ES-I3 (cell line): ENCODE results near the gene ATP2B2.

Experiments used
- H3K36me3 ChIP-seq: 2 replicates; pipeline ENCODE4 v1.6.1; 2013; ENCODE audit warnings: mild to moderate bottlenecking, low read length, control low read depth, moderate library complexity; ENCODE audit not compliant: insufficient read depth
- H3K4me1 ChIP-seq: 2 replicates; pipeline ENCODE4 v1.6.1; 2013; ENCODE audit warnings: mild to moderate bottlenecking, control low read depth, low read length; ENCODE audit not compliant: insufficient read depth
- H3K9ac ChIP-seq: 2 replicates; pipeline ENCODE4 v1.6.1; 2013; ENCODE audit warnings: low read depth, mild to moderate bottlenecking, low read length, moderate library complexity
- H3K9me3 ChIP-seq: 2 replicates; pipeline ENCODE4 v1.6.1; 2013; ENCODE audit warnings: mild to moderate bottlenecking, low read length, moderate library complexity; ENCODE audit not compliant: control insufficient read depth, insufficient read depth

Gene ATP2B2

DNA sequence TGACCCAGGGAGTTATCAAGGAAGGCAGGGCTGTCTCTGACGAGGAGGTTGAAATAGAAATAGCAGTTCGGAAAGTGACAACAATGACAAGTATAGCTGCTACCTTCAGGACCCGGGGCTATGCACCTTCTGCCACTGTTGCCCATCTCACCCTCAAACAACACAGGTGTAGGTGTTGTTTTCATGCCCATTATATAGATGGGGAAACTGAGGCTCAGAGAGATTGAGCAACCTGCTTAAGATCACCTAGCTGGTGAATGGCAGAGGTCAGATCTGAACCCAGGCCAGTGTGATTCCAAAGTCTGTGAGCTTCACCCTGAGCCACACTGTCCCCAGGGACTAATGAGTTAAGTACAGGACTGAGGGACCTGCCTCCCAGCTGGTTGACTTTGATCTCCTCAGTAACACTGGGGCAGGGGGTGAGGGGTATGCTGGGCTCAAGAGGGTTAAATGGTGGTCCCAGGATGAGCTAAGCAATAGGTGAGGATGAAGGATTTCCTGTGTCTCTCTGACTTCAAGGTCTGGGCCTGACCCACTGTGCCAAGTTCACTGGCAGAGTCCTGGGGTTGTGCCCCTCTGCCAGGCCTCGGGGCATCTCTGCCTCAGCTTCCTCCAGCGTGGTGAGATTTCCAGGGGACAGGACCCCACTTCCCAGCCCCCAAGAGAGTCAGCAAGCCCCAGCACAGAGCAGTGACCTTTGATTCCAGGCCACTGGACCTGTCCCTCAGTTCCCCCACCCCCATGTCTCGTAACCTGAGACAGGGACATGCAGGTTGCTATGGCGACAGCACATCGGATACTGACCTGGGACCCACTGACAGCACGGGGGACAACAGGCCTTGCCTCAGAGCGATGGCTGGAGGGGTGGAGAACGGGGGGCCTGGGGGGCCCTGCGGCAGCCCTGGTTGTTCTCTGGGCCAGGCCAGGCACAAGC, 35.0 kb downstream of the ATP2B2 start:
- Histone ChIP-seq H3K36me3 (no peaks in the 10 kb centered on the region), H3K4me1 (peaks cover 5% of the 10 kb centered on the region; the same call in 1 of the 2 replicates), H3K9ac (no peak overlapping the region), H3K9me3 (no peaks in the 10 kb centered on the region)

DNA sequence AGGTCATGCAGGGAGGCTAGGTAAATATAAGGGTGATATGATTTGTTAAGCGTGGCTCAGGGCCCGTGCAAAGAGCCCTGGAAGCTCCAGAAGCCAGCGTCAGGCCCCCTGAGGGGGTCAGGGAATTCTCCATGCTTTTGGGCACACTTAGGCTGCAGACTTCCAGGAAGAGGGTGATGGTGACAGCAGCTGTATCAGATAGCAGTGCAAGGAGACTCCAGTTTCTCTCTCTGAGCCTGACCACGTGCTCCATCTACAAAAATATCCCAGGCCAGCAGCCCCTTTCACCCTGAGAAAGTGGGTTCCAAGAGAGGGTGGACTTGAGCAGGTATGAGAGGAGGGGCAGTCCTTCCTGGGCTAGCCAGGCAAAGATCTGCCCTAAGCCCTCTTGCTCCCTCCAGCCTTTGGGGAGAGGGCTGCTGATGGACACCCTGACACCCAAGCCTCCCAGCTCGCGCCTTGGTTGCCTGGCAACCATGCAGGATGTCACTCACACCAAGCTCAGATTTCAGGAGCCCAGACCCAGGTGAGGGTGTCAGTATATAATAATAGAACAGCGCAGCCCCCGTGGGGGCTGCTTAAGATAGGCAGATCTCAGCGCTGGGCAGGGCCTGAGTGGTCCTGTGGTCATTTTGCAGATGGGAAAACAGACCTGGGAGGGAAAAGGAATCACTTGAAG, 35.8 kb downstream of the ATP2B2 start:
- H3K36me3 ChIP-seq: no peaks in the 10 kb centered on the region
- H3K4me1 ChIP-seq: peaks cover 5% of the 10 kb centered on the region; the same call in 1 of the 2 replicates
- H3K9me3 ChIP-seq: no peaks in the 10 kb centered on the region
- no peak overlapping the region for H3K9ac ChIP-seq

DNA sequence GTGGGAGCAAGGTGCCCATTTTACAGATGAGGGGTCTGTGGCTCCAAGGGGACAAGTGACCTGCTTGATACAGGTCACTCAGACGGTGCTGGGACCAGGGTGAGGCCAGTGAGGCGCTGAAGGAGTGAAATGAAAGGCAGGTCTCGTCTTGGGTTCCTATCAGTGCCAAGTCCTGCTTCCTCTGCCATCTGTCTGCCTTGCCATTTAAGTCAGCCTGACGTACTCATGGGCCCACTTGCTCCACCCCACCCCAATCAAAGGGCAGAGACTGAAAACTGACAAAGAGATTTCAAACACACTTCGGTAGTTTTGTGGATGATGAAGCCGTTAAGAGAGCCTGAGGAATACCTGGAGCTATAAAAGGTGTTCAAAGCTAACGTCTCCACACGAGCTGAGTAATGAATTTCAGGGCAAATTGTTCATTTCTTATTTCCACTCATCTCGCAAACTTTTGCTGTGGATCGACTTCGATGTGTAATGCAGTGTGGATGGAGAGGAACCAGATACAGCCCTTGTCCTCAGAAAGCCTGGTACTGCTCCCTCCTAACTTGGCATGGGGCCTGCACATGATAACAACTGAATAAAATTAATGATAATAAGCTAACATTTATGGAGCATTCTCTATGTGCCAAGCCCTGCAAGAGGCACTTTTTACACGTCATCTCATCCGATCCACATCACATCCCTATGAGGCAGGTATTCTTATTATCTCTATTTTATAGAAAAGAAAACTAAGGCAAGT, 36.6 kb downstream of the ATP2B2 start:
- Histone ChIP-seq H3K4me1 (peaks cover 5% of the 10 kb centered on the region; the same call in 1 of the 2 replicates), H3K9ac (no peak overlapping the region), H3K9me3 (no peaks in the 10 kb centered on the region), H3K36me3 (no peaks in the 10 kb centered on the region)

DNA sequence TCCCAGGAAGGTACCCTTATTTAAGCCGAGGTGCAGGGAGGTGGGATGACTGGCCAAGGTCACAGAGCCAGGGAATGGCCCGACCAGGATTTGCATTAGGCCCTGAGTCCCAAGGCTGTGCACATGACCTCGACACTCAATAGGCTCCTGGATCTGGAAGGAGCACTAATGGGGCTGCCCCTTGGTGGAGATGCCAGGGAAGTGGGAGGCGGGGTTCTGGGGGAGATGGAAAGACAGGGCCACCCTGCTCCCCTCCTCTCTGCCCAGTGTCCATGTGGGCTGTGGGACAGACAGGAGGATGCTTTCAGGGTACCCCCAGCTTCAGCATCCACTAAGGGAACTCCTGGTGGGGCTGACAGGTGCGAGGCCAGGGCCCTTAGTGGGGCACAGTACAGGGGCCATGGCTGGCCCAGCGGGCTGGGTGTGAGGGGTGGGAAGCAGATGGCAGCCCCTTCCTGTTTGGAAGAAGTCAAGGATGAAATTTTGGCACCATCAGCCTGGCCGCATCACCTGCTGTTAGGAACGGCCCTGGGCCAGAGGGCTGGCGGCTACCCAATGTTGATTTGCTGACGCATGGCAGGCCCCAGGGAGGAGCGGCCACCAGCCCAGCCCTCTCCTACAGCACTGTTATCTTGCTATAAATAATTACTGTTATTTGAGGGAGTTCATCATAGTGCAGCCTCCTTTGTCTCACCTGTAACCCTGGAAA, 37.3 kb downstream of the ATP2B2 start:
- Histone ChIP-seq H3K9ac (no peak overlapping the region), H3K4me1 (peaks cover 5% of the 10 kb centered on the region; the same call in 1 of the 2 replicates), H3K9me3 (no peaks in the 10 kb centered on the region)

DNA sequence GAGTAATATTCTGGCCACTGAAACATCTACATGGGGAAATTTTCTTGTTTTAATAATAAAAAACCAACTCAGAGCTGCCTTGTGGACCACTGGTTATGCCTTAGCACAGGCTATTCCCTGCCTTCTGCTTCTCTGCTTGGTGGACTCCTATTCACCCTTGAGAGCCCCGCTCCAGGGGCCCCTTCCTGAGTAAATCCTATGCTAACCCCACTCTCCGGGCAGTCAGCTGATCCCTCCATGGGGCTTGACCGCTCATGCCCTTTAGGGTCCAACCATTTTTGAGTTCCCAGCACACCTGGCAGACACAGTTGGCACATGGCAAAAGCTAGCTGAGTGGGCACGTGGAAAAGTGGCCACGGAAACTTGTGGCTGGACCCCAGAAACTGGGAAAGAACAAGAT, 38.2 kb downstream of the ATP2B2 start:
- Histone ChIP-seq H3K9me3 (no peaks in the 10 kb centered on the region), H3K4me1 (peaks cover 5% of the 10 kb centered on the region; the same call in 1 of the 2 replicates), H3K9ac (no peak overlapping the region), H3K36me3 (no peaks in the 10 kb centered on the region)

More for the DNA sequence above, 37.3 kb downstream of the ATP2B2 start:
- no peaks in the 10 kb centered on the region for H3K36me3 ChIP-seq

DNA sequence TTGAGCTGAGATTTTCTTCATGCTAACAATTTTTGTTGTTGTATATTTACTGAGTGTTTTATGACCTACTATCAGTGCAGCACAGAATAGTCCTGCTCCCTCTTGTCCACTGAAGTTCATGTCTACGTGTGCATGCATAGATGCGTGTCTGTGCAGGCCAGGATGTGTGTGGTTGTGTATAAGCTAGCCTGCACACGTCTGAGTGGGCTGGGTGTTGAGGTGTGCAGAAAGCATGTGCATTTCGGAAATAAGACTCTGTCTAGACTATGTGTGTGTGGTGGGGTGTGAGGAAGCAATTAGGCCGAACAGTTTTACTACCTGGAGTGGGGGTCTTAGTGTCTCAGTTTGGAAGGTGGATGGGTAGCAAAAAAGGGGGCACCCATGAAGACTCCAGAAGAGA, 39.2 kb downstream of the ATP2B2 start:
- Histone ChIP-seq H3K36me3 (no peaks in the 10 kb centered on the region), H3K9ac (no peak overlapping the region), H3K9me3 (no peaks in the 10 kb centered on the region), H3K4me1 (peaks cover 5% of the 10 kb centered on the region; the same call in 1 of the 2 replicates)

DNA sequence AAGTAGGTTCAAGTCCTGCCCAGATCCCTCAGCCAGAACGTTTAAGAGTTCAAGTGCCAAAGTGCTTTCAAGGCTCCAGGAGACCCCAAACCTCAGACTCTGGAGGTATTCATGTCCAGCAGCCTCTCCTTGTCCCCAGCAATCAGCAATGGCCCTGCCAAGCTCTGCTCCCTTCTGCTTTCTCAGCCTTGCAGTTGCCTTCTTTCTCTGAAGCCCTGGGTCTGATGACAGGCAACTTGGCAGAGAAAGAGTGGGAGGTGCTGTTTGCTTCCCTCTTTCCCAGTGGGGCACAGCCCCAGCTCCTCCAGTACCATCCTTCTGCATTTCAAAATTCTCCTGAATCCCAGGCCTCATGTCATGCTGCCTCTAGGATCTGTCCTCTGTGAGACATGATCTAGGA, 40.2 kb downstream of the ATP2B2 start:
- H3K9me3 ChIP-seq: no peaks in the 10 kb centered on the region
- no peak overlapping the region for H3K9ac ChIP-seq
- H3K36me3 ChIP-seq: no peaks in the 10 kb centered on the region
- no peaks in the 10 kb centered on the region for H3K4me1 ChIP-seq

DNA sequence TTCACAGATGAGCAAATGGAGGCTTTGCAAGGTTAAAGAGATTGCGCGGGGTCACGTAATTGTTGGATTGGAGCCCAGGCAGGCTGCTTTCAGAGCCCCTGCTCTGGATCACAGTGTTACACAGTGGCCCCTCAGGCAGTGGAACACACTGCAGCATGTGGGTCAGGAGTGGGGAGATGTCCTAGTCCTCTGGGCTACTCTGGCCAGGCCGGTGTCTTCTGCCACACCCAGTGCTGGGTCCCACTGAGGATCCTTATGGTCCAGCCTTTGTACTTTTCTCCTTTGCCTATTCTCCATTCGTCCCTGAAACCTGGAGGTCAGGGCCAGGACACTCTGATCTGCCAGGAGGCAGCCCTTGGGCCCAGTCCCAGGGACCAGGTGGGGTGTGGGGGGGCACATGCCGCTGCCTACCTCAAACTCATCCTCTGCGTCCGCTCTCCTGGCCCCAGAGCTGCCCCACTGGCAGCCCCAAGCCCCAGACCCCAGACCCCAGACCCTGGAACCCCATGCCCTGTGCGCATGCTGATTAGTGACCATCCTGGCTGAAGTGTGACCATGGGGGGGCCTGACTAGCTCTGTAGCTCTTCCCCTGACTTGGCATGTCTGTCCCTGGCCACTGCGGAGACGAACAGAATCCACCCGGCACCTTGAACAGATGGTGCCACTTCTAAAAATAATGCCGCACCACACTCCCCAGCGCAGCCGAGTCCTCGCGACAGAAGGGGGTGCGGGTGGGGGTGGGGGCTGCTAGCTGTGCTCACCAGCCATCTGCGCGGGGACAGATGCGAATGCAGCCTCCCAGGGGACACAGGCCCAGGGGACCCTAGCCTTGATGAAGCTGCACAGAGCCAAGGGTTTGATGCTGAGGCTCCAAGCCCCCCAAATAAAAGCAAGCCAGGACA, 41.6 kb downstream of the ATP2B2 start:
- H3K36me3 ChIP-seq: no peaks in the 10 kb centered on the region
- H3K9me3 ChIP-seq: no peaks in the 10 kb centered on the region
- H3K9ac ChIP-seq: no peak overlapping the region
- H3K4me1 ChIP-seq: no peaks in the 10 kb centered on the region

DNA sequence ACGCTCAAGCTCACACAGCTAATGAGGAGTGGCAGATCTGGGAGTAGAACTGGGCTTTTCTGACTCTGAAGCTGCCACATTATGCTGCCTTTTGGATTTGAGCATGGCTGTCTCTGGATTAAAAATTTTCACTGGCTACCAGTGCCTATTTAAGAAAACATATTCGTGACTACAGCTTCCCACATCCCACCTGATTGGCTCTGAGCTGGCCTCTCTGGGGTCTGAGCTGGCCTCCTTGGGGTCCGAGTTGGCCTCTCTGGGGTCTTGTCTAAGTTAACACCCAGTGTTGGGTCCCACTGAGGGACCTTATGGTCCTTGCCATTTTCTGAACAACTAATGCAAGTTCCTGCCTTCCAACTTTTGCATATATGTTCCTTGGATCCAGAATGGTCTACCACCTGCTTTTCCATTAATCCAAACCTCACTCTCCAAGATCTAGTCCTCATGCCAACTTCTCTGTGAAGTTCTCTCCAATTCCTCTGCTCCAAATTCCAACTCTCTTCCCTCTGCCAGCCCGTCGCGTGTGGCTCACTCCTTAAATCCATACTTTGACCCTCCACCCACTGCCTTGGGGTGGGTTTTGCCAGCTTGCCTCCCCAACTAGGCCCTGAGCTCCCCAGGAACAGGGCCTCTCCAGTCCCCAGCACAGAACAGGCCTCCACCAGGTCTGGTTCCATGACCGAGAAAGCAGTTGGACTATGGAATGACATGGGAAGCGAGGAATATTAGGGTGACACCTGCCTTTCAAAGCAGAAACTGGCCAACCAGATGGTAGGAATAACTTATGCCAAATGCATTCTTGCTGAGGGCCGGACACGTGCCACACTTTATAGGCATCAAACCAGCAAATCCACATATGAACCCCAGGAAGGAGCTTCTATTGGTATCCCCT, 42.5 kb downstream of the ATP2B2 start:
- H3K9ac ChIP-seq: no peak overlapping the region
- H3K9me3 ChIP-seq: no peaks in the 10 kb centered on the region
- no peaks in the 10 kb centered on the region for H3K36me3 ChIP-seq
- H3K4me1 ChIP-seq: no peaks in the 10 kb centered on the region

DNA sequence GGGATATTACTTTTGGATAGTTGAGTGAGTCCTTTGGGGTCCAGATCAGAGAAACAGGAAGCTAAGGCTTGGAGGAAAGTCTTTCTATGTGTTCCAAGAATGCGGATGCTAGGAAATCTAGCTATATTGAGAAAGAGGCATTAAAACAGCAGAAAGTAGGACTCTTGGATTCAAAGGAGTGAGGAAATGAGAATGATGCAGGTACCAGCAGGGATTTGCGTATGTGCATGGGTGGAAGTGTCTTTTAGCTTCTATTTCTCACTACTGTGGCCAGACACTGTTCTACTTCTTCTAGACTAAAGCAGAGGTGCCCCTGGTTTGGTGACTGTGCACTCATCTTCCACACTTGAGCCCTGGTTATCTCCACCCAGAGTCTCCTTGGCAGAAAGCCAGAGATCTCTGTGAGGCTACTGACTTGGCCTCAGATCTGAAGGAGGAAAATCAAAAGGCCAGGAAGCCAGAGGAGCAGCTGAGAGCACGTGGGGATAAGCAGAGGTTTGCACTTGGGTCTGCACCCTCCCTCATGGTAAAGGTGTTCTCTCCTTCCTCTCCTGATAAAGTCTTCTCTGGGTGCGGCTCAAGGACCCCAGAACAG, 44.3 kb downstream of the ATP2B2 start:
- no peaks in the 10 kb centered on the region for H3K36me3 ChIP-seq
- H3K9ac ChIP-seq: no peak overlapping the region
- H3K4me1 ChIP-seq: no peaks in the 10 kb centered on the region
- no peaks in the 10 kb centered on the region for H3K9me3 ChIP-seq

DNA sequence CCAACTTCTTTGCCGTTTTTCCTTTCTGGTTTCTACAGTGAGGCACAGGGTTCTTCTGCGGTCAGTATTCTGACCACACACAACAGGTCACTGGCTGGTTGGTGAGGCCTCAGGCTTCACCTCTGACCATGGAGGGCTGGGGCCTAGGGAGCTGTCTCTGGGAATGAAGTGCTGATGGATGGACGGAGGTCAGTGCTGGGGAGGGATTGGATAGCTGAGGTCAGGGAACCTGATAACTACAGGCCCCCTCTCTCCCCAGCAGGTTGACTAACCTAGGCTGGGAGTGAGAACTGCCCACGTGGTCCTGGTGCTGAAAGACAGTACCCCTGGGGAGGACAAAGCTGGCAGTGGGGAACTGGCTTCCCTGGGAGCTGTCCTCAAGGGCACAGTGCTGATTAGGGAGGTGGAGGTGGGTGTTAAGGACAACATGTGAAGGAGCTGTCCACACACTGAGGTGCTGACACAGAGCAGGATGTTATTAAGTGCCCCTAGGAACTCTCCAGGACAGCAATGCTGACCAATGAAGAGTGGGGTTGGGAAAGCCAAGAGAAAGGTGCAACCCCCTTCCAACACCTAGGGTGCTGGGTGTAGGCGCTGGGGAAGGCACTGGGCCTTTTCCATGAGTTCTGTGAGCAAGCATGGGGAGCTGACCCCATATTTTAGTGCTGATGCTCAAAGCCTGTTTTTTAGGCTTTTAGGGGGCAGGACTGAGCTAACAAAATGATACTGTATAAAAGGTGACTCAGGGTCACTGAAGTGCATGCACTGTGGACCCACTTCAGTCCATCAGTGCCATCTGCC, 45.2 kb downstream of the ATP2B2 start:
- Histone ChIP-seq H3K36me3 (no peaks in the 10 kb centered on the region), H3K4me1 (no peaks in the 10 kb centered on the region), H3K9ac (no peak overlapping the region)

More for the DNA sequence above, 45.2 kb downstream of the ATP2B2 start:
- H3K9me3 ChIP-seq: no peaks in the 10 kb centered on the region
